Limb (tissue), 2 donors: Measurements from ENCODE around the gene ST7.
A peak's percentile ranks its signal among the peaks of the same experiment; 100 is the strongest.
"Not testable (repeated sequence)": the region's sequence is repeated elsewhere in the genome, so short reads cannot be mapped to it uniquely, and the experiment has no call there.

Experiments used
- DNase-seq, 2 donors: peaks; one replicate each; pipeline ENCODE4 v3.0.0-alpha.2; 2016; ENCODE audit errors: extremely low spot score in 2 of 2

Gene ST7

GRCh38 chr7:117094457-117094856 lies 141.2 kb downstream of the ST7 start:
- DNase-seq, result no peak

DNA sequence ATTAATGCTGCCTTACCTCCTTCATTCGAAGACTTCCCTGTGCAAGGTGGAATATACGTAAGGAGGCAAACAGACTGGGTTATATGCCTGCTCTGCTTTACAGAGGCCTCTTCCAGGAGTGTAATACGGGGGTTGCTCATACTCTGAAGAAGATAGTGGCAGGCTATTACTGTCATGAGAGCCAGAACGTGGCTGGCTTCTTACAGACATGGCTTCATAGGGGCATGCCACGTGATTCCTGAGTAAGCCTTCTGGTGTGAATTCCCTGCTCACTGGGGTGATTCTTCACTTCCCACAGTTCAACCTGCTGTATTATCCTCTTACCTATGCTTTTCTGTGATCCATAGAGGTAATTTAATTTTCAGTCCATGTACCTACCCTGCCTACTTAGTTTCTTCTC lies 141.8 kb downstream of the ST7 start:
- DNase-seq, result no peak

- DNase-seq, result no peak
Measured at GRCh38 chr7:117096330-117096729, 143.0 kb downstream of the ST7 start.

DNA sequence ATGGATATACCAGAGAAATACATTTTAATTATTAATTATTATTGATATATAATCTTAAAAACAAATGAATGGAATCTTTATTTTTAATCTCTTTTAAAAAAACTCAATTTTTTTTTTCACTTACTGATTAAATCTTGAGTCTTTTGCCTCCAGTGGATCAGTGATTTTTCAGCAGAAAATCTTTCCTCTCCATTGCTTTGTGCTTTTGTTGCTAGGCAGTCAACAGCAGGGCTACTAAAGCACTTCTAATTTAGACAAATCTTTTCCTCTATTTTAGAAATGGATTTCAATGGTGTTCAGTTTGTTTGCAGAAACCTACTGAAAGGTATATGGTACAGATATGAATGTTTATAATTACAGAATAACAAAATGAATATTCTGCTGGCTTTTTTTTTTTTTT lies 143.6 kb downstream of the ST7 start:
- no peak for DNase-seq

DNA sequence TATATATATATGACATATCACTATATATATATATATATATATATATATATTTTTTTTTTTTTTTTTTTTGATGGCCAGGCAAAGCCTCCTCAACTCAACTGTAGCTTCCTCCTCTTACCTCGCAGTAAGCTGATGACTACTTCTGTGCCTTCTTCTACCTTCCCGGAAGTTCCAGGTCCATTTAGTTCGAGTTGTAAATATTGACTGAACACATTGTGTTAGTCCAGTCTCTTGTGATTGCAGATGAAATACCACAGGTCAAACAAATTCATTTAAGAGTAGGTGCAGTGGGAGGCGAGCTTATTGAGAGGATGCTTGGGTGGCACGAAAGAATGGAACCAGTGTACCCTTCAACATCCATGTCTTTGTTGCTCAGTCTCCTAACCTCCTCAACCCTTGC lies 144.6 kb downstream of the ST7 start:
- DNase-seq, result no peak

DNA sequence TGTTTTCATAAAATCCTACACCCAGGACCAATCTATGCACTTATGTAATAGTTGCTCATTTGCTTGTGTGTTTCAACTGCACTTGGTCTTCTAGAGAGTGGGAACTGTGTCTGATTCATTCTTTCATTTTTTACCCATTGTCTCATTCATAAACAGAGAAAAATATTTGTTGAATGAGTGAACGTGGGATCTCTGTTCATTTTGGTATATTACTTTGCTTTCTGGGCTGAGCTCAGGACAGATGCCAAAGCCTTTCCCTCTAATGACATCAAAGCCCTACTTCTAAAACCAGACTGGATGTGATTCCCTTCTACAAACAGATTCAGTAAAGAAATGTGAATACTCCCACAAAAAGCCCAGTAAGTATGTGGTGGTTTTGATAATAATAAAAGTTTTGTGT lies 145.2 kb downstream of the ST7 start:
- no peak for DNase-seq

DNA sequence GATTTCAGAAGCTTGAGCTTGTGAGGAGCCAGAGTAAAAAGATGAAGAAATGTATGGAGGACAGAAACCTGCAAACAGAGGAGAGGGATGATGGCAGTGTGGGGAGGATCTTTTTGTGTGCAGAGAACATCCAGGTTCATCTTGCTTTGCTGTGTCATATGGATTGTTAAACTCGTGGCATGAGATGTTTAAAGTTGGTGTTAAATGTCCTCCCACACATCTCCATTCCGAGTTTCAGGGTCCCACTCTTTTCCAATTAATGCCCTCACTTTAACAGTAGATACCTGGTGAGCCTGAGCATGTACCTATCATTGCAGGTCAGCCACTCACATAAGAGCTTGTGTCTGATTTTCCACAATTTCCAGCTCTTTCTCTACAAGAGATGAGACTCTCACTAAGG lies 147.7 kb downstream of the ST7 start:
- no peak for DNase-seq

GRCh38 chr7:117110480-117111315 lies 157.4 kb downstream of the ST7 start:
- no peak for DNase-seq

DNA sequence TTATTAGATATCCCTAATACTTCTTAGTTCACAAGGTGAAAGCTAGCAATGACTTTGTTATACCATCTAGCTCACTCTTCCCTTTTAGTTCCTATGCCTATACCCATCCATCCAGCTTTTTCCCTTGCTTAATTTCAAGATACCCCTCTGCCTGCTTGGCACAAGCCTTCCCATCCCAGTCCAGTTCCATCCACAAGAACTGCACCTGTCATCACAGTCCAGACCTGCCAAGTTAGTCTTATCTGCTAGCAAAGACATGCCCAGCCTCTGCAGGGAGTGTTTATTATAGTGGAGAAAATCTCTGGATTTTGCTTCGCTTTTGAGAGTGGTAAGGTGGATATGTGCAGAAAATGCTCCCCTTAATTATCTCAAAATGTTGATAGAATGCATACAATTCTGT lies 158.2 kb downstream of the ST7 start:
- no peak for DNase-seq

GRCh38 chr7:117112640-117113039 lies 159.3 kb downstream of the ST7 start:
- DNase-seq, result no peak

DNA sequence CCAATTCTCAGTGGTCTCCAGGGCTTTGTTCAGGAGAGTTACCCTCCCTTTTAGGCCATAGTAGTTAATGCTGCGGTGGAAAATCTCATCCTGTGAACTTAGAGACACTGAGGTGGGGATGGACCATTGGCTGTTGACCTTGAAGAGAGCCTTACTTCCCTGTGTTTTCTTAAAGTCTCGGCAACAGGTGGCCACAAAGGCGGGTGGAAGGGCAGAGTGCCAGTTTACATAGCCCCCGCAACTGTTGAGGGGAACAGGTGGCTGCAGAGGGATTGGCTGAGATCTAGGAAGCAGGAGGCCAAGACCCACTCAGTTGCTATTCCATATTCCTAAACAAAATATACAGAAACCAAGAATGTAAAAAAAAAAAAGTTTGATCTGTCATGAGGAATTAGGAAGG lies 160.6 kb downstream of the ST7 start:
- DNase-seq, result peak; percentile 56 to 68

DNA sequence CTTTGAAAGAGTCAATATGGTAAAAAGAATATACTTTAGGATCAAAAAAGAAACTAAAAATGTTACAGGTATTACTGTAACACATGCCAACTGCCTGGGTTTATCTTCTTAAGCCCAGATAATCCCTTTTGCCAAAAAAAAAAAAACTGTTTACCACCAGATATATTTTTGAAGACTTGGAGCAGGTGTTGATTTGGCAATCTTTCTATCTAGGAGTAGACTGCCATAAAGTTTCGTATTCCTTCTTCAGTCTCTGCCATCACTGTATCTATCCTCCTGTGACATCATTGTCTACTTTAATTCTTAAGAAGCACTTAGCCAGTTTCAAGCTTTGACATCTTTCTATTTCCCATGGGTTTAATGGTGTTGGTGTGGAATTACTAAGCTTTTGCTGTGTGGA lies 161.0 kb downstream of the ST7 start:
- DNase-seq, result peak in 1 of 2 donors; percentile 70

- no peak for DNase-seq
Measured at GRCh38 chr7:117116211-117116610, 162.9 kb downstream of the ST7 start.

DNA sequence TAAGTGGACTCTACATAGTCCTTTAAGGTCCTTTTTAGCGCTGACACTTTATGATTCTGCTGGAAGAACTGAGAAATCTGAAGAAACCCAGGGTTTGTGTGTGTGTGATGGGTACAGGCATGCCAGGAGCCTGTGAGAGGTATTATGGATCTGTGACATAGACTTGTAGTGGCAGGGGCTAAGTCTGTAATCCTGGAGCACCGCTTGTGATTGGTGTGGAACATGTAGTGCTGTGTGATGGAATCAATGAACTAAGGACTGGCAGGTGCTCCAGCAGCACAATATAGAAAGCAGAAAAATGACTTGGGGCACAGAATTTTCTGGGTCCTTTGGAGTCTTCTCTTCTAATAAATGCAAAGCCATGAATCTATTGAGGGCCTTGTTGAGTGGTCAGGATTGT lies 163.9 kb downstream of the ST7 start:
- no peak for DNase-seq

GRCh38 chr7:117118579-117119180 lies 165.4 kb downstream of the ST7 start:
- DNase-seq, result no peak

GRCh38 chr7:117119192-117119924 lies 166.1 kb downstream of the ST7 start:
- DNase-seq, result peak; percentile 75 to 89

GRCh38 chr7:117120321-117120720 lies 167.0 kb downstream of the ST7 start:
- not testable (repeated sequence) for DNase-seq

DNA sequence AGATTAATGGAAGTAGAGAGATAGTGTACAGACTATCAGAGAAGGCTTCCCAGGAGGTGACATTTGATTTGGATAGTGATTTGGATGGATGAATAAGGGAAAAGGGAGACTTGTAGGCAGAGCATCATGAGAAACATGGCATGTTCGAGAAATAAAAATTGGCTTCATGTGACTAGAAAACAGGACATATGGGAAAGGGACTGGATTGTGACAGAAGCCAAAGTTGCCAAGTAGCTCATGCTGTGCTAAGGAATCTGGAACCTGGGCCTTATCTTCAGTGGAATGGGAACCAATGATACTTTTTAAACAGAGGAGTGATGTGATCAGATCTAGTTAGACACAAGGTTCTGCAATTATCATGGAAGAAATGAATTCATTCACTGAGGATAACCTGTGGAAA lies 168.7 kb downstream of the ST7 start:
- DNase-seq, result not testable (repeated sequence)

DNA sequence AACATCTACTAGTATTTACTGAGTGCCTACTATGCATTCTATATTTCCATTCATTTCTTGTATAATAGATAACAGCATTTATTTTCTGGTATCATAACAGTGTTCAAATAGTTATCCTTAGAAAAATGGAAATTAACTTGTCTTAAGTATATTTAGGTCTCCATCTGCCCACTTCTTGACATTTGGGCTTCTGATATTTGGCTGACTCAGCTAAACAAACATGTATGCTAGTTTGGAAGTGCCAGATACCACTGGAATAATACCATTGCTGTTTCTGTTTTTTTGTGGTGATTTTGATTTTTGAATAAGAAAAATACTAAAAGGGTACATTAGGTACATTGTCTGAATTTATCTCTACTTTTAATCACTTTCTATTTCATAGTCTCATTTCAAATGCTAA lies 169.2 kb downstream of the ST7 start:
- no peak for DNase-seq

GRCh38 chr7:117123311-117123926 lies 170.1 kb downstream of the ST7 start:
- no peak for DNase-seq

- peak in 1 of 2 donors; percentile 54 for DNase-seq
Measured at GRCh38 chr7:117124591-117125220, 171.4 kb downstream of the ST7 start.

GRCh38 chr7:117126676-117127075 lies 173.4 kb downstream of the ST7 start:
- DNase-seq, result no peak
